GM12872 (cell line): Measurements from ENCODE around the gene TWF2.

Experiments
- CTCF ChIP-seq: IDR thresholded peaks from 3 replicates; pipeline ENCODE4 v1.5.1; 2011; ENCODE audit warnings: low read depth, mild to moderate bottlenecking, low read length, moderate library complexity; ENCODE audit not compliant: insufficient read depth

The TWF2 gene

DNA sequence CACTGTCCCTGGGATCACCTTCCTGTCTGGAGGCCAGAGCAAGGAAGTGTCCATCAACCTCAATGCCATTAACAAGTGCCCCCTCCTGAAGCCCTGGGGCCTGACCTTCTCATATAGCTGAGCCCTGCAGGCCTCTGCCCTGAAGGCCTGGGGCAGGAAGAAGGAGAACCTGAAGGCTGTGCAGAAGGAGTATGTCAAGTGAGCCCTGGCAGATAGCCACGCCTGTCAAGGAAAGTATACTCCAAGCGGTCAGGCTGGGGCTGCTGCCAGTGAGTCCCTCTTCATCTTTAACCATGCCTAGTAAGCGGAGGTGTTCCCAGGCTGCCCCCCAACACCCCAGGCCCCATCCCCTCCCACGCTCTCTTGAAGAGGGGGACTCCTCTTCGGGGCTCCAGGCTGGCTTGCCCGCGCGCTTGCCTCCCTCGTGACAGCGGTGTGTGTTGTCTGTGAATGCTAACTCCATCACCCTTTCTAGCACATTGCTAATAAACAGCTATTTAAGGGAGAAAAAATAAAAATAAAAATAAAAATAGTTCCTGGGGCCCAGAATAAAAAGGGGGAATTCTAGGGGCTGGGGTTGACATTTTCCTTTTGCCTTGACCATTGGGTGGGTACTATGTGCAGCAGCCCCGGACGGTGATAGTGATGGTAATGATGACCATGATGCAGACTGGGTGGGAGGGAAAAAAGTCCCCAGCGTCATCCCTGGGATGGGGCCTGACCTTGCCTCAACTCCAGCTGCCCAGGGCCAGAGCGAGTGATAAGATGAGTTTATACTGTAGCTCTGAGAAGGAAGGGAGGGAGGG lies 44.3 kb downstream of the TWF2 start:
- TF ChIP-seq CTCF: no peak

DNA sequence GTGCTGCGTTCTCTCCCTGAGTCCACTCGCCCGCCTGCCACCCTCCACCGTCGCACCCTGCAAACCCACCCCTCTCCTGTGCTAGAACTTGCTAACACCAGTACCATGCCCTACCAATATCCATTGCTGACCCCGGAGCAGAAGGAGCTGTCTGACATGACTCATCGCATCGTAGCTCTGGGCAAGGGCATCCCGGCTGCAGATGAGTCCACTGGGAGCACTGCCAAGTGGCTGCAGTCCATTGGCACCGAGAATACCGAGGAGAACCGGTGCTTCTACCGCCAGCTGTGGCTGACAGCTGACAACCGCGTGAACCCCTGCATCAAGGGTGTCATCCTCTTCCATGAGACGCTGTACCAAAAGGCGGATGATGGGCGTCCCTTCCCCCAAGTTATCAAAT lies 45.9 kb downstream of the TWF2 start:
- TF ChIP-seq CTCF: no peak

GRCh38 chr3:52191663-52192062 lies 47.3 kb downstream of the TWF2 start:
- no peak for TF ChIP-seq CTCF

- no peak for TF ChIP-seq CTCF
Observed at GRCh38 chr3:52190294-52191074, 48.5 kb downstream of the TWF2 start.

GRCh38 chr3:52188556-52188955 lies 50.4 kb downstream of the TWF2 start:
- TF ChIP-seq CTCF: no peak

DNA sequence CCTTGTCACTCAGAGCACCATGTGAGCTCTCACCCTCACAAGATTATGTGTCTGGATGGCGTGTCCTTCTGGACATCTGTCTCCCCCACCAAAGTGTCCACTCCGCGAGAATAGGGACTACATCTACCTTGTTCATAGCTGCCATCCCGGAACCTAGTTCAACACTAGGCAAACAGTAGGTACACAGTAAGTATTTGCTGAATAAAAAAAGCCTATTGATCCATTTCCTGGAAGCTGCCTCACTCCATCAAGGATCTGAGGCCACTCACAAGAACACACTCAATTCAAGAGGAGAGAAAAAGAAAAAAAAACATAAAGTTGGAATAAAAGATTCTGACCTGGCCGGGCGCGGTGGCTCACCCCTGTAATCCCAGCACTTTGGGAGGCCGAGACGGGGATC lies 52.2 kb downstream of the TWF2 start:
- TF ChIP-seq CTCF: no peak

- TF ChIP-seq CTCF: no peak
Observed at GRCh38 chr3:52185837-52186236, 53.1 kb downstream of the TWF2 start.
